ENCODE measurements around the gene GALNT16. TPM values are rescaled to one million over a fixed set of nuclear protein-coding genes. Genes with fewer than 3 reads are reported as not detected.
"Not testable (repeated sequence)": the region's sequence is repeated elsewhere in the genome, so short reads cannot be mapped to it uniquely, and the experiment has no call there.

GALNT16 gene
- 11.4 TPM for total RNA-seq
- polyA plus RNA-seq: 3.7 TPM

GRCh38 chr14:69259527-69260189 is at the start of gene GALNT16:
Gene GALNT16, plus strand, starts transcription at chr14:69260158. Its CDS starts 133 bp downstream, at chr14:69260291.
- Histone ChIP-seq H3K4me3 (ENCODE audit: low read depth, low read length) (peak within 1 kb of the TSS; percentile 43), H3K27ac (ENCODE audit: low read depth) (no peak within 1 kb of the TSS), H3K4me1 (ENCODE audit: insufficient read depth) (no peaks in the 10 kb centered on the region), H3K36me3 (ENCODE audit: insufficient read depth) (no peaks in the 10 kb centered on the region)
- DNase-seq (ENCODE audit: extremely low spot score): no peak
- under 1% methylated on average over 74 of the region's 74 CpGs for WGBS

- Histone ChIP-seq H3K36me3 (ENCODE audit: insufficient read depth) (peaks cover 1% of the 10 kb centered on the region), H3K4me1 (ENCODE audit: insufficient read depth) (no peaks in the 10 kb centered on the region), H3K27ac (ENCODE audit: low read depth) (no peak overlapping the region), H3K4me3 (ENCODE audit: low read depth, low read length) (no peak overlapping the region)
- no peak for DNase-seq (ENCODE audit: extremely low spot score)
- WGBS: 42% methylated on average over 2 of the region's 2 CpGs
Observed at GRCh38 chr14:69214393-69214792, 45.6 kb upstream of the GALNT16 start.

DNA sequence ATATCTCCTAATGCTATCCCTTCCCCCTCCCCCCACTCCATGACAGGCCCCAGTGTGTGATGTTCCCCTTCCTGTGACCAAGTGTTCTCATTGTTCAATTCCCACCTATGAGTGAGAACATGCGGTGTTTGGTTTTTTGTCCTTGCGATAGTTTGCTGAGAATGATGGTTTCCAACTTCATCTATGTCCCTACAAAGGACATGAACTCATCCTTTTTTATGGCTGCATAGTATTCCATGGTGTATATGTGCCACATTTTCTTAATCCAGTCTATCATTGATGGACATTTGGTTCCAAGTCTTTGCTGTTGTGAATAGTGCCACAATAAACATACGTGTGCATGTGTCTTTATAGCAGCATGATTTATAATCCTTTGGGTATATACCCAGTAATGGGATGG is 42.3 kb upstream of the GALNT16 start:
- not testable (repeated sequence) for H3K27ac ChIP-seq (ENCODE audit: low read depth); H3K36me3 ChIP-seq (ENCODE audit: insufficient read depth); DNase-seq (ENCODE audit: extremely low spot score); H3K4me3 ChIP-seq (ENCODE audit: low read depth, low read length); H3K4me1 ChIP-seq (ENCODE audit: insufficient read depth)
- 95% methylated on average over 2 of the region's 3 CpGs for WGBS

DNA sequence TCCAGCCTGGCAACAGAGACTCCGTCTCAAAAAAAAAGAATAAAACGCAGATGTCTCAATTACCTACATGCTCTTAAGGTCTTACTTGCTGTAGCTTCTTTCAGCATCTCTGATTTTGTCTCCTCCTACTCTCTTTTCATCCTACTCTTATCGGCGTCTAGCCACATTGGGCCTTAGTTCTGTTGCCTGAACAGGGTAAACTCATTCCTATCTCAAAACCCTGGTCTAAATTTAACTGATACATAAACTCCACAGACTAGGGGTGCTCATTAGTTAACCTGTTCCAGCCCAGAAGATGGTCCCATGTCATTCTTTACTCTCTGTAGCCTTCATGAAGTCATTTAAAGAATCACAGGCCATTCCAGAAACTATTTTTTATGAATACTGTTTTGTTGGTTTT is 35.0 kb upstream of the GALNT16 start:
- Histone ChIP-seq H3K36me3 (ENCODE audit: insufficient read depth) (no peaks in the 10 kb centered on the region), H3K4me1 (ENCODE audit: insufficient read depth) (no peaks in the 10 kb centered on the region), H3K4me3 (ENCODE audit: low read depth, low read length) (no peak overlapping the region), H3K27ac (ENCODE audit: low read depth) (no peak overlapping the region)
- no peak for DNase-seq (ENCODE audit: extremely low spot score)
- 73% methylated on average over 4 of the region's 4 CpGs for WGBS

- 44% methylated on average over 9 of the region's 9 CpGs for WGBS
- no peak for DNase-seq (ENCODE audit: extremely low spot score)
Observed at GRCh38 chr14:69226178-69226577, 33.8 kb upstream of the GALNT16 start.

GRCh38 chr14:69226736-69227135 is 33.2 kb upstream of the GALNT16 start:
- no peak overlapping the region for H3K27ac ChIP-seq (ENCODE audit: low read depth)
- H3K4me1 ChIP-seq (ENCODE audit: insufficient read depth): no peaks in the 10 kb centered on the region
- DNase-seq (ENCODE audit: extremely low spot score): no peak
- H3K4me3 ChIP-seq (ENCODE audit: low read depth, low read length): no peak overlapping the region
- no peaks in the 10 kb centered on the region for H3K36me3 ChIP-seq (ENCODE audit: insufficient read depth)
- WGBS: 76% methylated on average over 2 of the region's 2 CpGs

More at GRCh38 chr14:69226178-69226577, 33.8 kb upstream of the GALNT16 start:
- Histone ChIP-seq H3K36me3 (ENCODE audit: insufficient read depth) (no peaks in the 10 kb centered on the region), H3K27ac (ENCODE audit: low read depth) (no peak overlapping the region), H3K4me1 (ENCODE audit: insufficient read depth) (no peaks in the 10 kb centered on the region), H3K4me3 (ENCODE audit: low read depth, low read length) (no peak overlapping the region)

- H3K36me3 ChIP-seq (ENCODE audit: insufficient read depth): no peaks in the 10 kb centered on the region
- H3K4me3 ChIP-seq (ENCODE audit: low read depth, low read length): no peak overlapping the region
- no peak for DNase-seq (ENCODE audit: extremely low spot score)
- no peak overlapping the region for H3K27ac ChIP-seq (ENCODE audit: low read depth)
- 59% methylated on average over 2 of the region's 2 CpGs for WGBS
- H3K4me1 ChIP-seq (ENCODE audit: insufficient read depth): no peaks in the 10 kb centered on the region
Observed at GRCh38 chr14:69231486-69231885, 28.5 kb upstream of the GALNT16 start.

GRCh38 chr14:69232388-69232787 is 27.6 kb upstream of the GALNT16 start:
- Histone ChIP-seq H3K27ac (ENCODE audit: low read depth) (no peak overlapping the region), H3K4me3 (ENCODE audit: low read depth, low read length) (no peak overlapping the region), H3K36me3 (ENCODE audit: insufficient read depth) (no peaks in the 10 kb centered on the region), H3K4me1 (ENCODE audit: insufficient read depth) (no peaks in the 10 kb centered on the region)
- WGBS: 93% methylated on average over 3 of the region's 3 CpGs
- no peak for DNase-seq (ENCODE audit: extremely low spot score)

DNA sequence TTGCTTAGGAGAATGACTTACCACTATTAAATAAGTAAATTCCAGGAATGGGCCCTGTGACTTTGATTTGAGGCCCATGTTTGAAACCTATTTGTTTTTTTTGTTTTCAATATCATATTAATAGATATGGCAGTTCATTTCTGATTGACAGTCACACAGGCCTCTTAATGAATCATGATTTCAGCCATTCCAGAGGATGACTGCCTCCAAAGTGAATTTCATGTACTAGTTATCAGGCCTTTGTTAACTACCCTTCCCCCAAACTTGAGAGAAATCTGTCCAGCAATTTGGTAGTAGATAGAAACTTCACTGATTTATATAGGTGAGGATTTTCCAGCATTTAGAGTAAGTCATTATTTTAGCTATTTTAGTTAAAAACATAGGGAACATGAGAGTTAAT is 25.9 kb upstream of the GALNT16 start:
- H3K4me1 ChIP-seq (ENCODE audit: insufficient read depth): no peaks in the 10 kb centered on the region
- no peaks in the 10 kb centered on the region for H3K36me3 ChIP-seq (ENCODE audit: insufficient read depth)
- no peak overlapping the region for H3K4me3 ChIP-seq (ENCODE audit: low read depth, low read length)
- DNase-seq (ENCODE audit: extremely low spot score): no peak
- H3K27ac ChIP-seq (ENCODE audit: low read depth): no peak overlapping the region

- DNase-seq (ENCODE audit: extremely low spot score): no peak
- H3K27ac ChIP-seq (ENCODE audit: low read depth): no peak overlapping the region
- H3K4me1 ChIP-seq (ENCODE audit: insufficient read depth): no peaks in the 10 kb centered on the region
- H3K4me3 ChIP-seq (ENCODE audit: low read depth, low read length): no peak overlapping the region
- H3K36me3 ChIP-seq (ENCODE audit: insufficient read depth): no peaks in the 10 kb centered on the region
- WGBS: 88% methylated on average over 1 of the region's 1 CpG
Observed at GRCh38 chr14:69235708-69236107, 24.2 kb upstream of the GALNT16 start.

DNA sequence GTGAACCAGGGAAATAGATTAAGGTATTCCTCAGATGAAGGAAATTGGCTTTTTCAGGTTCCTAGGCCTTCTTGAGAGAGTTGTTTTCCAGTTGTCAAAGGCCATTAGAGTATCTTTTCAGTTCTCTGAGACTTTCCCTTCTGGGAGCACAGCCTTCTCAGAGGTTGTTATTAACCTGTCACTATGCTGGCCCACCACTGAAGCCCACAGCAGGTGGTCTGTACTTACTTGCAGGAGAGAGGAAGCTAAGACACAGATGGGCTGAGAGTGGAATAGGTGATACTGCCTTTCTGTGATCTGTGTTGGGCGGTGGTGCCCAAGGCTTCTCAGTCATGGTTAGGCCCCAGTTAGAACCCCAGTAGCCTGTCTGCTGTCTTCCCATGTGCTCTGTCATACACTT is 22.8 kb upstream of the GALNT16 start:
- Histone ChIP-seq H3K36me3 (ENCODE audit: insufficient read depth) (no peaks in the 10 kb centered on the region), H3K27ac (ENCODE audit: low read depth) (no peak overlapping the region), H3K4me3 (ENCODE audit: low read depth, low read length) (no peak overlapping the region), H3K4me1 (ENCODE audit: insufficient read depth) (no peaks in the 10 kb centered on the region)
- no peak for DNase-seq (ENCODE audit: extremely low spot score)
- 95% methylated on average over 1 of the region's 1 CpG for WGBS

GRCh38 chr14:69237584-69237983 is 22.4 kb upstream of the GALNT16 start:
- H3K4me1 ChIP-seq (ENCODE audit: insufficient read depth): no peaks in the 10 kb centered on the region
- H3K27ac ChIP-seq (ENCODE audit: low read depth): no peak overlapping the region
- WGBS: 91% methylated on average over 12 of the region's 12 CpGs
- H3K36me3 ChIP-seq (ENCODE audit: insufficient read depth): no peaks in the 10 kb centered on the region
- no peak overlapping the region for H3K4me3 ChIP-seq (ENCODE audit: low read depth, low read length)
- DNase-seq (ENCODE audit: extremely low spot score): no peak

- no peak for DNase-seq (ENCODE audit: extremely low spot score)
- 93% methylated on average over 4 of the region's 4 CpGs for WGBS
- H3K27ac ChIP-seq (ENCODE audit: low read depth): no peak overlapping the region
- H3K4me1 ChIP-seq (ENCODE audit: insufficient read depth): no peaks in the 10 kb centered on the region
- no peaks in the 10 kb centered on the region for H3K36me3 ChIP-seq (ENCODE audit: insufficient read depth)
- H3K4me3 ChIP-seq (ENCODE audit: low read depth, low read length): no peak overlapping the region
Observed at GRCh38 chr14:69238883-69239282, 21.1 kb upstream of the GALNT16 start.

- DNase-seq (ENCODE audit: extremely low spot score): no peak
- WGBS: 83% methylated on average over 13 of the region's 13 CpGs
- H3K36me3 ChIP-seq (ENCODE audit: insufficient read depth): no peaks in the 10 kb centered on the region
- H3K27ac ChIP-seq (ENCODE audit: low read depth): no peak overlapping the region
- no peaks in the 10 kb centered on the region for H3K4me1 ChIP-seq (ENCODE audit: insufficient read depth)
- no peak overlapping the region for H3K4me3 ChIP-seq (ENCODE audit: low read depth, low read length)
Observed at GRCh38 chr14:69240527-69241173, 19.3 kb upstream of the GALNT16 start.
